Osteocyte (in vitro differentiated cells): ENCODE measurements around the gene C18orf32. TPM values are rescaled to one million over a fixed set of nuclear protein-coding genes. Genes with fewer than 3 reads are reported as not detected.

Experiments used
- DNase-seq: peaks from one replicate; pipeline ENCODE4 v3.0.0; 2021; ENCODE audit warnings: mixed read lengths; ENCODE audit not compliant: unreplicated experiment; ENCODE audit errors: extremely low spot score
- H3K27ac Mint-ChIP-seq: one replicate; pipeline ENCODE4 v1.8.0; 2021; ENCODE audit warnings: mild to moderate bottlenecking, mixed read lengths; ENCODE audit not compliant: unreplicated experiment
- H3K27me3 Mint-ChIP-seq: one replicate; pipeline ENCODE4 v1.8.0; 2021; ENCODE audit warnings: mixed read lengths; ENCODE audit not compliant: unreplicated experiment
- H3K36me3 Mint-ChIP-seq: one replicate; pipeline ENCODE4 v1.8.0; 2021; ENCODE audit warnings: mixed read lengths; ENCODE audit not compliant: unreplicated experiment
- H3K4me1 Mint-ChIP-seq: one replicate; pipeline ENCODE4 v1.8.0; 2021; ENCODE audit warnings: mixed read lengths; ENCODE audit not compliant: unreplicated experiment
- H3K4me3 Mint-ChIP-seq: one replicate; pipeline ENCODE4 v1.8.0; 2021; ENCODE audit warnings: mild to moderate bottlenecking, moderate library complexity, mixed read lengths; ENCODE audit not compliant: unreplicated experiment
- H3K9me3 Mint-ChIP-seq: one replicate; pipeline ENCODE4 v1.8.0; 2021; ENCODE audit warnings: mixed read lengths; ENCODE audit not compliant: unreplicated experiment
- CTCF ChIP-seq: fragments of 200-600 bp; sonication (generic); IDR thresholded peaks from 2 replicates; pipeline ENCODE4 v1.5.0; 2021; ENCODE audit warnings: antibody characterized with exemption, mild to moderate bottlenecking, moderate library complexity
- total RNA-seq: library from RNA; stranded (reverse); gene quantifications from 2 replicates; pipeline ENCODE4 v1.2.1, GENCODE V29; 2021

C18orf32 gene
- total RNA-seq, 1 donor from 2014 or later = 47.8 TPM

DNA sequence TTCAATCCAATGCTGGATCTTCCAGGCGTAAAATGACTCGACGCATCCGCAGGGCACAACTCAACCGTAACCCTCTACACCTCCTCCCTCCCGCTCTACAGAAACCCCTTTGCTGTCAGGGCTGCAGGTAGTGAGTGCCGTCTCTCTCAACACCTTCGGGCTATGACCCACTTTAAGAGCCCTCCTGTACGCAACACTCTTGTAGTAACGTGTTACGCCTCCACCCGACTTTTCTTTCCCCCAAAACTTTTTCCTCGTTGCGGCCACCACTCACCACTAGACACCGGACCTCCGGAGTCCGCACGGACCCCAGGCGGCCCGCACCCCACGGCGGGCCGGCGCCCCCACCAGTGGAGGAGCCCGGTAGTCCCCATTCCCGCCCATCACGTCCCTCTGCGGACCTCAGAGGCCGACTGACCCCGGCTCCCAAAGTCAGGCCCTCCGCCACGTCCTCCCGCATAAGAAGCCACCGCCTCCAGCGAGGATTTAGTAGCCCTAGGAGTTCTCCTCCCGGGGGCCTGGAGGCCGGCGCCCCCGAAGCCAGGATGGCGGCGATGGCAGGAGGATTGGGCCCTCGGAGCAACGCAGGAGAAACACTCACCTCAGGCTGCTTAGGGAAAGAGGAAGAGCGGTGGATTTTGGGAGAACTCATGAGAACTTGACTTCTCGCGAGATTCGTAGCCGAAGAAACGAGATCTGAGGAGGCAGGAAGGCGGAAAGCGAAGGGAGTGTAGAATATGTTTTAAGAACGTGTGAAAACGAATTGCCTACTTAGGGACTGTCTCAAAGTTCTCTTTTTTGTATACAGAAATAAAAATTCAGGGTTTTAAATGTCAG is 5.0 kb upstream of the C18orf32 start, which contains the start of gene RPL17:
Gene RPL17, minus strand, starts transcription at position 609 of the 837 bp plus-strand sequence.
- no peak for TF ChIP-seq CTCF
- H3K9me3 Mint-ChIP-seq = no peaks in the 10 kb centered on the region
- no peaks in the 10 kb centered on the region for H3K27me3 Mint-ChIP-seq
- H3K36me3 Mint-ChIP-seq = peaks cover 38% of the 10 kb centered on the region
- H3K27ac Mint-ChIP-seq = peak within 1 kb of the TSS; percentile 99
- H3K4me1 Mint-ChIP-seq = peaks cover 44% of the 10 kb centered on the region
- H3K4me3 Mint-ChIP-seq = peak within 1 kb of the TSS; percentile 100
- peak; percentile 95 for DNase-seq

GRCh38 chr18:49491534-49491856 is 4.5 kb upstream of the C18orf32 start:
- no peaks in the 10 kb centered on the region for H3K9me3 Mint-ChIP-seq
- no peaks in the 10 kb centered on the region for H3K27me3 Mint-ChIP-seq
- H3K4me1 Mint-ChIP-seq = peaks cover 44% of the 10 kb centered on the region
- no peak for DNase-seq
- peak overlapping the region; percentile 99 for H3K27ac Mint-ChIP-seq
- peak overlapping the region; percentile 100 for H3K4me3 Mint-ChIP-seq
- no peak for TF ChIP-seq CTCF
- H3K36me3 Mint-ChIP-seq = peaks cover 38% of the 10 kb centered on the region

DNA sequence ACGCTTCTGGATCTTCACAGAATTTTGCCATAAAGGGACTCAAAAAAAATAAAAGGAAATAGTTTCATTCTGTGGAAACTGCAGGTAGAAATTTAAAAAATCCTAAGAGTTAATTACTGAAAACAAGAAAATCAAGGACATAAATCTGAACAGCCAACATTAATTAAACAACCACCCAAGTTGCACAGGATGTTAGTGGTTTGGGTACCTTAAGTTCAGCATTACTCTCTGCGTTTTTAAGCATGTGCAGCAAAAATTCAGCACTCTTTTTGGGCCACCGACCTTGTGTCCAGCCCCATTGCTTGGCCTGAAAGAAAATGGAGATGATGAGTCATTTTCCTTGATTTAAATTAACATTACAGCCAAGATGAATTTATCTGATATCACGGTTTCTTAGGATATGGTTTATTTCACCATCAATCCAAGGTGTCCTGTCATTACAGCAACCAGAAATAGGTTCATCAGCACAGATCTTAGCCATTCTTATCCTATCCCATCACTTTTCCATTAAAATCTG is 3.3 kb upstream of the C18orf32 start:
- H3K4me3 Mint-ChIP-seq = peak overlapping the region; percentile 100
- H3K9me3 Mint-ChIP-seq = no peaks in the 10 kb centered on the region
- peaks cover 55% of the 10 kb centered on the region for H3K4me1 Mint-ChIP-seq
- no peaks in the 10 kb centered on the region for H3K27me3 Mint-ChIP-seq
- no peak for TF ChIP-seq CTCF
- DNase-seq = no peak
- peaks cover 38% of the 10 kb centered on the region for H3K36me3 Mint-ChIP-seq
- peak overlapping the region; percentile 99 for H3K27ac Mint-ChIP-seq

- peak overlapping the region; percentile 96 for H3K27ac Mint-ChIP-seq
- H3K4me3 Mint-ChIP-seq = peak overlapping the region; percentile 97
- peaks cover 61% of the 10 kb centered on the region for H3K4me1 Mint-ChIP-seq
- no peaks in the 10 kb centered on the region for H3K27me3 Mint-ChIP-seq
- H3K9me3 Mint-ChIP-seq = no peaks in the 10 kb centered on the region
- H3K36me3 Mint-ChIP-seq = peaks cover 47% of the 10 kb centered on the region
- no peak for TF ChIP-seq CTCF
- DNase-seq = peak; percentile 51
These were observed 777 bp upstream of the C18orf32 start for GRCh38 chr18:49487711-49488310.

DNA sequence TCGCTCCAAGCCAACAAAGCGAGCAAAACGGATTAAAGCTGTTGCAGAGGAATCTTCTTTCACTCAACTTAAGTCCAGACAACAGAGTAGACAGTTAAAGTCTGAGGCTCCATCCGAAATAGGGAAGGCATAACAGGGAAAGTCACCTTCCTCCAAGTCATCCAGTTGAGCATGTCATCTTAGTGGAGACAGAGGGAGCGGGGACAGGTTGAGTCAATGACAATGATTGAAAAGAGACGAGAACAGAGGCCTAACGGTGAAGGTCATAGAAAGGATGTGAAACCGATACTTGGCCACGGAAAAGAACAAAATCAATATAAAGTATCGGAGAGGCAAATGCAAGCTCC is 455 bp downstream of the C18orf32 start:
- Mint-ChIP-seq H3K4me1 (peaks cover 56% of the 10 kb centered on the region), H3K36me3 (peaks cover 50% of the 10 kb centered on the region), H3K27me3 (no peaks in the 10 kb centered on the region), H3K27ac (peak overlapping the region; percentile 96), H3K4me3 (peak overlapping the region; percentile 97), H3K9me3 (no peaks in the 10 kb centered on the region)
- no peak for TF ChIP-seq CTCF
- DNase-seq = no peak
